ENCODE data around the gene TRAP1. TPM values are rescaled to one million over a fixed set of nuclear protein-coding genes. Genes with fewer than 3 reads are reported as not detected.

TRAP1 gene
- total RNA-seq, 1 donor from 2014 or later, result 111 TPM

DNA sequence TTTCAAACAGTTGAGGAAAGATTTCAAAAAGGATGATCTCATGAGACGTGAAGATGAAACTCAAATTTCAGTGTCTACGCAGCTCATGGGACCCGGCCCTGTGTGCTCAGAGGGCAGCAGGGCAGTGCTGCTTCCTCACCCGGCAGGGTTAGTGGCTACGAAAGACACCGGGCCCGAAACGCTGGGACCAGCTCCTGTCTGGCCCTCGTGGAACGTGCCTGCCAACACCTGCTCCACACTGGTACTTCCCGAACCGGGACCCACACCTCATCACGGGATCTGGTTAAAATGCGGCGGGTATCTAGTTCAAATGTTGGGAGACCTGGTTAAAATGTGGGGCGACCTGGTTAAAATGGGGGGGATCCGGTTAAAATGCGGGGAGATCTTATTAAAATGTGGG, 44.1 kb downstream of the TRAP1 start:
- H3K27ac ChIP-seq, result no peak overlapping the region
- peaks cover 0 to 41% of the 10 kb centered on the region in 2 donors for H3K36me3 ChIP-seq
- no peaks in the 10 kb centered on the region for H3K9me3 ChIP-seq
- intact Hi-C loops (cut with DNase I), result no loop called here
- H3K4me1 ChIP-seq, result no peaks in the 10 kb centered on the region
- DNase-seq (ENCODE audit: extremely low spot score in 2 of 2), result no peak
- TF ChIP-seq, protein P1, sequence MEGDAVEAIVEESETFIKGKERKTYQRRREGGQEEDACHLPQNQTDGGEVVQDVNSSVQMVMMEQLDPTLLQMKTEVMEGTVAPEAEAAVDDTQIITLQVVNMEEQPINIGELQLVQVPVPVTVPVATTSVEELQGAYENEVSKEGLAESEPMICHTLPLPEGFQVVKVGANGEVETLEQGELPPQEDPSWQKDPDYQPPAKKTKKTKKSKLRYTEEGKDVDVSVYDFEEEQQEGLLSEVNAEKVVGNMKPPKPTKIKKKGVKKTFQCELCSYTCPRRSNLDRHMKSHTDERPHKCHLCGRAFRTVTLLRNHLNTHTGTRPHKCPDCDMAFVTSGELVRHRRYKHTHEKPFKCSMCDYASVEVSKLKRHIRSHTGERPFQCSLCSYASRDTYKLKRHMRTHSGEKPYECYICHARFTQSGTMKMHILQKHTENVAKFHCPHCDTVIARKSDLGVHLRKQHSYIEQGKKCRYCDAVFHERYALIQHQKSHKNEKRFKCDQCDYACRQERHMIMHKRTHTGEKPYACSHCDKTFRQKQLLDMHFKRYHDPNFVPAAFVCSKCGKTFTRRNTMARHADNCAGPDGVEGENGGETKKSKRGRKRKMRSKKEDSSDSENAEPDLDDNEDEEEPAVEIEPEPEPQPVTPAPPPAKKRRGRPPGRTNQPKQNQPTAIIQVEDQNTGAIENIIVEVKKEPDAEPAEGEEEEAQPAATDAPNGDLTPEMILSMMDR (IDR thresholded peaks at IDR 0.05), result no peak
- TF ChIP-seq POLR2AphosphoS5 (IDR thresholded peaks at IDR 0.05; ENCODE audit: insufficient read depth in 1 of 2, low read depth in 1 of 2), result no peak
- TF ChIP-seq POLR2A (IDR thresholded peaks at IDR 0.05), result no peak
- no peak overlapping the region for H3K4me3 ChIP-seq
- no peaks in the 10 kb centered on the region for H3K27me3 ChIP-seq

DNA sequence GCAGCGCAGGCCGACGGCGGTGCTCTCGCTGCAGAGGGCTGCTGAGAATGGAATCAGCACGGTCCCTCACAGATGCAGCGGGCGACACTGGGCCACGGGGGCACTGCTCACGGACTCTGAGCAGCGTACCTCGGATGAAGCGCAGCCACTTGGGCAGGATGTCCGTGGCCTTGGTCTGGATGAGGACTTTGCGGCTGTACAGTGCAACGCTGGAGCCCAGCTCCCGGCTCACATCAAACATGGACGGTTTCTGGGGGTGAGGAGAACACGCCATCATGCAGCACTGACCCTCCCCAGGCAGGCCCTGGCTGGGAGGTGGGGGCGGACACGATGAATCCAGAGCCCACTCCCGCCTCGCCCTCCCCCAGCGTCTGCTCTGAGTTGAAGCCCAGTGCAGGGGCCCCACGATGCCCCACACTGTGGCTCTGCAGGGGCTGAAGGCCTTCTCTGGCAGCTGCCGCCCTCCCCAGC, 44.7 kb downstream of the TRAP1 start:
- H3K4me3 ChIP-seq, result no peak overlapping the region
- no peak for DNase-seq (ENCODE audit: extremely low spot score in 2 of 2)
- no peak overlapping the region for H3K27ac ChIP-seq
- no peaks in the 10 kb centered on the region for H3K27me3 ChIP-seq
- H3K4me1 ChIP-seq, result no peaks in the 10 kb centered on the region
- TF ChIP-seq, protein P1 (IDR thresholded peaks at IDR 0.05), result no peak
- TF ChIP-seq POLR2AphosphoS5 (IDR thresholded peaks at IDR 0.05; ENCODE audit: insufficient read depth in 1 of 2, low read depth in 1 of 2) (no peak), POLR2A (IDR thresholded peaks at IDR 0.05) (no peak)
- H3K36me3 ChIP-seq, result peaks cover 0 to 35% of the 10 kb centered on the region in 2 donors
- no peaks in the 10 kb centered on the region for H3K9me3 ChIP-seq
- intact Hi-C loops (cut with DNase I), result no loop called here

DNA sequence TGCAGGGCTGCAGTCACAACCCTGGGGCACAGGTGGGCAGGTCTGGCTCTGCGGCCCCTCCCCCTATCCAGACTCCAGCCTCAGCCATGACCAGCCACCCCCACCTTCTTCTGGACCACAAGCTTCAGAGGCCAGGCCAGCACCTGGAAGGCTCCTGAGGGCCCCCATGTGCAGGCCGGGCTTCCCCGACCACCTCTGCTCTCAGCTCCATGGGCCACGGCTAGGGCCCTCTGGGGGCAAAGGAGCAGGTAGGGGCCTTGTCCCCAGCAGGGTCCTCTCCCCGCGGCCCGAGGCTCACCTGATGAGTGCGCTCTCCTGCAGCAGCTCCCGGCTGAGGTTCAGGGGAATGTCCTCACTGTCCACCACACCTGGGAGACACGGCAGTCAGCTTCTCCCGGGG, 45.9 kb downstream of the TRAP1 start:
- no peaks in the 10 kb centered on the region for H3K4me1 ChIP-seq
- H3K36me3 ChIP-seq, result peaks cover 0 to 32% of the 10 kb centered on the region in 2 donors
- DNase-seq (ENCODE audit: extremely low spot score in 2 of 2), result no peak
- H3K4me3 ChIP-seq, result no peak overlapping the region
- intact Hi-C loops (cut with DNase I), result no loop called here
- TF ChIP-seq, protein P1 (IDR thresholded peaks at IDR 0.05), result no peak
- no peak for TF ChIP-seq POLR2A (IDR thresholded peaks at IDR 0.05)
- no peak for TF ChIP-seq POLR2AphosphoS5 (IDR thresholded peaks at IDR 0.05; ENCODE audit: insufficient read depth in 1 of 2, low read depth in 1 of 2)
- H3K27me3 ChIP-seq, result no peaks in the 10 kb centered on the region
- no peaks in the 10 kb centered on the region for H3K9me3 ChIP-seq
- no peak overlapping the region for H3K27ac ChIP-seq

DNA sequence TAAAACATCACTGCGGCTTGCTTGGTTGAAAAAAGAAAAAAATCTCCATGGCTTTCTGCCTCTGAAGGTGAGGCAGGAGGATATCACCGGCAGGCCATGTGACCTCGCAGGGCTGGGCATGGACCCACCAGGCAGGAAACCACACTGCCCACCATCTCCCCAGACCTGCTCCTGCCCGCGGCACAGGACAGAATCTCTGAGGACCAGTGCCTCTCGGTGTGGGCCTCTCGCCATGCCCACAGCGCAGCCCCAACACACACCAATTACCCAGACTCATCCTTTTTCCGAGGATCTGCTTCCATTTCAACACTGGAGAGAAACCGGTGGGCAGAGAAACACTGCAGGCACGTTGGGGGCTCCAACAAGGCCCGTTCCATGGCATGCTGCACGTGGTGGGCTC, 46.6 kb downstream of the TRAP1 start:
- H3K36me3 ChIP-seq, result peaks cover 0 to 31% of the 10 kb centered on the region in 2 donors

DNA sequence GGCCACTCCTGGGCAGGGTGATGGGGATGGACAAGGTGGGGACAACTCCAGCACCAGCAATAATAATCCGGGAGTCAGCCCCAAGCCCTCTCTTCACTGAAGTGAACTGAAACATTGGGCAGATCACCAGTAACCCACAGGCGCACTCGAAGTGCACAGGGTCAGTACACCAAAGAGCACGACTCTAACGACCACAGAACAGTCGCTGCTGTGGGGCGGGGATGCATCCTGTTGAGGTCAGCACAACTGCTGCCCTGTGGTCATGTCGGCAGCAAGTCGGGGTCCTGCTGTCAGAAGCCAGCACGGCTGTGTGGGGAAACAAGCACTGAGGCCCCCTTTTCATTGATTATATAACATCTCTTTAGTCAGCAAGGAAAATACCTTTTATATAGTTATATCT, 48.2 kb downstream of the TRAP1 start:
- no peak overlapping the region for H3K27ac ChIP-seq
- intact Hi-C loops (cut with DNase I), result no loop called here
- DNase-seq (ENCODE audit: extremely low spot score in 2 of 2), result no peak
- no peaks in the 10 kb centered on the region for H3K4me1 ChIP-seq
- H3K36me3 ChIP-seq, result peaks cover 0 to 23% of the 10 kb centered on the region in 2 donors
- no peak overlapping the region for H3K4me3 ChIP-seq
- H3K27me3 ChIP-seq, result no peaks in the 10 kb centered on the region
- no peaks in the 10 kb centered on the region for H3K9me3 ChIP-seq
- TF ChIP-seq POLR2A (IDR thresholded peaks at IDR 0.05) (no peak), POLR2AphosphoS5 (IDR thresholded peaks at IDR 0.05; ENCODE audit: insufficient read depth in 1 of 2, low read depth in 1 of 2) (no peak)
- TF ChIP-seq, protein P1 (IDR thresholded peaks at IDR 0.05), result no peak

More for the DNA sequence above, 46.6 kb downstream of the TRAP1 start:
- H3K27me3 ChIP-seq, result no peaks in the 10 kb centered on the region
- TF ChIP-seq, protein P1 (IDR thresholded peaks at IDR 0.05), result no peak
- TF ChIP-seq POLR2AphosphoS5 (IDR thresholded peaks at IDR 0.05; ENCODE audit: insufficient read depth in 1 of 2, low read depth in 1 of 2), result no peak
- no peak for TF ChIP-seq POLR2A (IDR thresholded peaks at IDR 0.05)
- H3K9me3 ChIP-seq, result no peaks in the 10 kb centered on the region
- no peak for DNase-seq (ENCODE audit: extremely low spot score in 2 of 2)
- H3K27ac ChIP-seq, result no peak overlapping the region
- no peak overlapping the region for H3K4me3 ChIP-seq
- H3K4me1 ChIP-seq, result no peaks in the 10 kb centered on the region
- intact Hi-C loops (cut with DNase I), result no loop called here

Data from vagina (tissue), 2 donors.